Measurements from ENCODE around the gene PPIF. TPM values are rescaled to one million over a fixed set of nuclear protein-coding genes. Genes with fewer than 3 reads are reported as not detected.

Gene PPIF
- total and polyA plus RNA-seq, 2 donors (not counting 3 experiments of a cell fraction or from before 2014, with no cell fraction given), result 50.7 to 51.2 TPM

DNA sequence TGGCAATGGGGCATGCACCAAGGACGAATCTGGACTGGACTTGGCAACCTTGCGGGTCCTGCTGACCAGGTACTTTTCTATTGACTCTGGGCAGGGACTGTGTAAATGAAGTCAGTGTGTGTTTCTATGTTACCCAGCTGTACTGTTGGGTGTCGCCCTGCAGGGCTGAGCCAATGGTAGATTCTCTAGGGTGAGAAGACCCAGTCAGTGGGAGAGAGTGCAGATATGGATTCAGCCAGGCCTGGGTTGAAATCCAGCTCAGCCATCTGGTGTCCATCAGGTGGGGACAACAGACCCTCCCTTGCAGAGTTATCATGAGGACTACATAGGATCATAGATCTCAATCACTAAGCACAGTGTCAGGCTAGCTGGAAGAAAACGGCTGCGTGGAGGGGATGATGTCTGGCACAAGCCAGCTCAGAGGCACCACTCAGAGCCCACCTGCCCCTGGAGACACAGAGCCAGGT is 4.9 kb upstream of the PPIF start:
- FAIRE-seq (no peak), DNase-seq (ENCODE audit: low read depth, low spot score) (no peak)
- H3K79me2 ChIP-seq (ENCODE audit: control insufficient read depth, insufficient read depth, low read length), result no peaks in the 10 kb centered on the region
- BruUV-seq (replicated peaks), result no TSS peak
- dilution Hi-C loops (cut with MboI; ENCODE audit: extremely low pct_ligation_motif_present, low sequenced_read_pairs), result no loop called here
- ChIA-PET POLR2A (no interaction called here), CTCF (interaction anchor here (1.0 kb wide), 1 partner anchor 14 kb away, joined by 3 read pairs; no protein-coding TSS in a partner anchor)
- no peaks in the 10 kb centered on the region for H3K4me1 ChIP-seq (ENCODE audit: control insufficient read depth, extremely low read depth, insufficient read depth, low read length)
- H3K9me1 ChIP-seq (replicated peaks; ENCODE audit: control insufficient read depth, extremely low read depth, insufficient read depth, low read length), result no peaks in the 10 kb centered on the region
- intact Hi-C loops (cut with micrococcal nuclease), result loop anchor here (10.0 kb wide), 1 partner anchor 588 kb away; no protein-coding TSS in a partner anchor
- H4K20me1 ChIP-seq (replicated peaks; ENCODE audit: control insufficient read depth, extremely low read depth, insufficient read depth, low read length), result no peaks in the 10 kb centered on the region
- no peaks in the 10 kb centered on the region for H3K27me3 ChIP-seq (ENCODE audit: control insufficient read depth in 2 of 2, insufficient read depth in 2 of 2, low read length in 2 of 2)
- no peak overlapping the region for H3K4me3 ChIP-seq (replicated peaks in 1 of 3; ENCODE audit: insufficient read depth in 1 of 3, low read depth in 1 of 3, low read length in 3 of 3)
- no peaks in the 10 kb centered on the region for H3K36me3 ChIP-seq (ENCODE audit: control insufficient read depth in 2 of 2, extremely low read depth in 1 of 2, insufficient read depth in 2 of 2, low read length in 2 of 2)
- no peak for TF ChIP-seq JUN (IDR thresholded peaks at IDR 0.05; ENCODE audit: borderline replicate concordance, insufficient read depth, insufficient read length, low read depth)
- no peak for TF ChIP-seq POLR2AphosphoS5 (IDR thresholded peaks at IDR 0.05; ENCODE audit: insufficient read depth, low read depth, low read length)
- TF ChIP-seq MAX (IDR thresholded peaks at IDR 0.05; ENCODE audit: insufficient read depth, insufficient read length), result no peak
- no peak for TF ChIP-seq MYC (IDR thresholded peaks at IDR 0.05; ENCODE audit: low read depth, low read length)
- H3K27ac ChIP-seq (ENCODE audit: insufficient read depth, low read depth, low read length), result no peak overlapping the region
- no peaks in the 10 kb centered on the region for H3K9me3 ChIP-seq (replicated peaks; ENCODE audit: control insufficient read depth, insufficient read depth, low read length)
- H2AFZ ChIP-seq (ENCODE audit: low read depth, low read length), result no peak overlapping the region
- H3K4me2 ChIP-seq (ENCODE audit: insufficient read depth, low read length), result no peak overlapping the region
- no peak overlapping the region for H3K9ac ChIP-seq (replicated peaks; ENCODE audit: extremely low read depth, insufficient read depth, low read length)

DNA sequence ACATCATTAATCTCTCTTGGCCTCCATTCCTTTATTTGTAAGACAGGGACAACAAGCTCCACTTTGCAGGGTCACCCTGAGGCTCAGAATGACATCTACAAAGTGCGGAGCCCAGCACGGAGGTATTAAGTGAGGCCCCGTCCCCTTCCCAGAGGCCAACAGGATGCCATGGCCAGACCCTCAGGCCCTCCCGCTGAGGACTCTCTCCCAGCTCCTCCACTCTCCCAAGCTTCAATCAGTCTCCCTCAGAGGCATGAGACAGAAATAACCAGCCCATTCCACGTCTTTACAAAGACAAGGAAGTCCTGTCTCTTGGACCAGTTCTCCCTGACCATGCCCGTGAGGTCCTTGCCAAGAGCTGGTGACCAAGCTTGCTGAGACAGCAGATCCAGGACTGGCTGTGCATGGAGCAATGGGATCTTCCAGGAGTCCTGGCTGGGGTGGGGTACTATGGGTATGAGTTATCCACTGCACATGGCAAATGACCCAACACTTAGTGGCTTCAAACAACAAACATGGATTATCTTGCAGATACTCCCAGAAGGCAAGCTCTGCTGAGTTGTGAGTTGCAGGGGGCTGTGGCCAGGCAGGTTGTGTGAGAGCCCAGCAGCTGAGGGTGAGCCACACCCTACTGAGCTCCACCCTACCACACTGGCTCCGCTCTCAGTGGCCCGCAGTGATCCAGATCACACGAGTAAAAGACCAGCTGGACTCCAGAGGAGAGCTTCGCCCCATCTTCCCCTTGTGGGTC is 4.3 kb upstream of the PPIF start:
- Histone ChIP-seq H3K4me2 (ENCODE audit: insufficient read depth, low read length) (no peak overlapping the region), H3K27ac (ENCODE audit: insufficient read depth, low read depth, low read length) (no peak overlapping the region), H3K9me3 (replicated peaks; ENCODE audit: control insufficient read depth, insufficient read depth, low read length) (no peaks in the 10 kb centered on the region), H3K79me2 (ENCODE audit: control insufficient read depth, insufficient read depth, low read length) (peaks cover 6% of the 10 kb centered on the region), H4K20me1 (replicated peaks; ENCODE audit: control insufficient read depth, extremely low read depth, insufficient read depth, low read length) (no peaks in the 10 kb centered on the region), H3K9me1 (replicated peaks; ENCODE audit: control insufficient read depth, extremely low read depth, insufficient read depth, low read length) (no peaks in the 10 kb centered on the region), H3K27me3 (ENCODE audit: control insufficient read depth in 2 of 2, insufficient read depth in 2 of 2, low read length in 2 of 2) (no peaks in the 10 kb centered on the region), H3K36me3 (ENCODE audit: control insufficient read depth in 2 of 2, extremely low read depth in 1 of 2, insufficient read depth in 2 of 2, low read length in 2 of 2) (no peaks in the 10 kb centered on the region), H3K4me1 (ENCODE audit: control insufficient read depth, extremely low read depth, insufficient read depth, low read length) (peaks cover under 1% of the 10 kb centered on the region), H2AFZ (ENCODE audit: low read depth, low read length) (no peak overlapping the region), H3K9ac (replicated peaks; ENCODE audit: extremely low read depth, insufficient read depth, low read length) (no peak overlapping the region), H3K4me3 (replicated peaks in 1 of 3; ENCODE audit: insufficient read depth in 1 of 3, low read depth in 1 of 3, low read length in 3 of 3) (no peak overlapping the region)
- TF ChIP-seq MYC (IDR thresholded peaks at IDR 0.05; ENCODE audit: low read depth, low read length), result no peak
- no peak for TF ChIP-seq JUN (IDR thresholded peaks at IDR 0.05; ENCODE audit: borderline replicate concordance, insufficient read depth, insufficient read length, low read depth)
- no peak for TF ChIP-seq FOS (IDR thresholded peaks at IDR 0.05; ENCODE audit: borderline replicate concordance, insufficient read depth, low read length)
- TF ChIP-seq EZH2 (IDR thresholded peaks at IDR 0.05; ENCODE audit: borderline replicate concordance, low read depth, low read length, severe bottlenecking), result no peak
- no peak for TF ChIP-seq MAX (IDR thresholded peaks at IDR 0.05; ENCODE audit: insufficient read depth, insufficient read length)
- TF ChIP-seq GATA2 (IDR thresholded peaks at IDR 0.05; ENCODE audit: insufficient read depth, insufficient read length, low read depth, low read length), result no peak
- no peak for TF ChIP-seq POLR2A (IDR thresholded peaks at IDR 0.05; ENCODE audit: low read depth, low read length)
- TF ChIP-seq, protein P1, sequence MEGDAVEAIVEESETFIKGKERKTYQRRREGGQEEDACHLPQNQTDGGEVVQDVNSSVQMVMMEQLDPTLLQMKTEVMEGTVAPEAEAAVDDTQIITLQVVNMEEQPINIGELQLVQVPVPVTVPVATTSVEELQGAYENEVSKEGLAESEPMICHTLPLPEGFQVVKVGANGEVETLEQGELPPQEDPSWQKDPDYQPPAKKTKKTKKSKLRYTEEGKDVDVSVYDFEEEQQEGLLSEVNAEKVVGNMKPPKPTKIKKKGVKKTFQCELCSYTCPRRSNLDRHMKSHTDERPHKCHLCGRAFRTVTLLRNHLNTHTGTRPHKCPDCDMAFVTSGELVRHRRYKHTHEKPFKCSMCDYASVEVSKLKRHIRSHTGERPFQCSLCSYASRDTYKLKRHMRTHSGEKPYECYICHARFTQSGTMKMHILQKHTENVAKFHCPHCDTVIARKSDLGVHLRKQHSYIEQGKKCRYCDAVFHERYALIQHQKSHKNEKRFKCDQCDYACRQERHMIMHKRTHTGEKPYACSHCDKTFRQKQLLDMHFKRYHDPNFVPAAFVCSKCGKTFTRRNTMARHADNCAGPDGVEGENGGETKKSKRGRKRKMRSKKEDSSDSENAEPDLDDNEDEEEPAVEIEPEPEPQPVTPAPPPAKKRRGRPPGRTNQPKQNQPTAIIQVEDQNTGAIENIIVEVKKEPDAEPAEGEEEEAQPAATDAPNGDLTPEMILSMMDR (IDR thresholded peaks at IDR 0.05; ENCODE audit: extremely low read depth in 1 of 2, insufficient read depth in 1 of 2, low read depth in 1 of 2, low read length in 2 of 2), result no peak
- no peak for TF ChIP-seq POLR2AphosphoS5 (IDR thresholded peaks at IDR 0.05; ENCODE audit: insufficient read depth, low read depth, low read length)
- POLR2A ChIA-PET, result no interaction called here
- no peak for FAIRE-seq
- CTCF ChIA-PET, result interaction anchor here (1.0 to 1.1 kb wide), 2 partner anchors 9 to 15 kb away, joined by 3 read pairs; no protein-coding TSS in a partner anchor
- BruUV-seq (replicated peaks), result no TSS peak
- dilution Hi-C loops (cut with MboI; ENCODE audit: extremely low pct_ligation_motif_present, low sequenced_read_pairs), result no loop called here
- intact Hi-C loops (cut with micrococcal nuclease), result loop anchor here (10.0 kb wide), 1 partner anchor 588 kb away; no protein-coding TSS in a partner anchor
- DNase-seq (ENCODE audit: low read depth, low spot score), result no peak
